ENCODE data around the gene DZIP1L.
"Not testable (repeated sequence)": the region's sequence is repeated elsewhere in the genome, so short reads cannot be mapped to it uniquely, and the experiment has no call there.

Gene DZIP1L

DNA sequence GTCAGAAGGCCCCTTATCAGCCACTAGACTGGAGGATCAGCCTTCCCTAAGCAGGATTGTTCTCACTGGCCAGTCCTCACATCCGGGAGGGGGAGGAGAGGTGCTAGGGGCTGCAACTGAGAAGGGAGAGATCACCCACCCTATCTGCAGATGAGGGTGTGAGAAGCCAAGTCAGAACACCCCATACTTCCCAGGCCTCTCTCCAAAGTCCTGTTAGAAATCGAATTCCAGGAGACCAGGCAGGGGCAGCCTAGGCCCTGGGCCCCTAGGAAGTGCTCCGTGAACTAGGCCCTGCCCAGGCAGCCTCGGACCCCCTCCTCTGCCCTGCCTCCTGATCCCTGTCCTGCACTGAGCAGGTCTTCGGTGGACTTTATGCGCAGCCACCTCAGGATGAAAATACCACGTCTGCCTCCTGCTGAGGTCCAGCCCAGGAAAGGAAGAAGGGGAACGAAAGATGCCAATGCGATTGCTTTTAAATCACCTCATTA is 933 bp downstream of the DZIP1L start:
- DNase-seq = no peak

DNA sequence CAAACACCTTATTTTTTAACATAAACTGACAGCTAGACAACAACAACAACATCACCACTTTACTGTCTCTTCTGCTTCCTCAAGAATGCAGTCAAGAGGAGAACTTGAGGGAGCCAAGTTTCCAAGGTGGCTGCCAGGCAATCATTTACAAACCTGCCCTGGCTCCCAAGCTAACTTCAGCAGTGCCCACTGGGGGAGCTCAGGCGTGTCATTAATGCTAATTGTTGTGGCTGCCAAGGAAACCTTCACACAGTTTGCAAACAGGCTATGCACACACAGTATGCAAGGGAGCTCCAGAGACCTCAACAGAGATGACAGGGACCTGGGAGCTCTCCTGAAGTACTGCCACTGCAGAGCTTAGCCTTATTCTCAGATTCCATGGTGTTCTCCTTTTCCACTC is 2.1 kb downstream of the DZIP1L start:
- DNase-seq = no peak

DNA sequence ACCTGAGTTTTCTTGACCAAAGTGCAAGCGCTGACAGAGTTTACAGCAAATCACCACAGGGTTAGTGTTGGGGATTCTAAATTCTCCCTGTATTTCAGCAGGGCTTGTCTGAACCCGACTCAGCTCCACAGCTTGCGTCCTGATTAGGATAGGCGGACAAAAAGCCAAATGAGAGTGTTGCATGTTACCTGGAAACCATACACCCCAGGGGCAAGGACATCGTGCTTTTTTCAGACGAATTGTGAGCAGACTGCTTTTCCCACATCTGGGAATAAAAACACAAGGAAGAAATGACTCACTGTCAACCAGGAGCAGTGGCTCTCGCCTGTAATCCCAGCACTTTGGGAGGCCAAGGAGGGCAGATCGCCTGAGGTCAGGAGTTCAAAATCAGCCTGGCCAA is 3.0 kb downstream of the DZIP1L start:
- no peak for DNase-seq

DNA sequence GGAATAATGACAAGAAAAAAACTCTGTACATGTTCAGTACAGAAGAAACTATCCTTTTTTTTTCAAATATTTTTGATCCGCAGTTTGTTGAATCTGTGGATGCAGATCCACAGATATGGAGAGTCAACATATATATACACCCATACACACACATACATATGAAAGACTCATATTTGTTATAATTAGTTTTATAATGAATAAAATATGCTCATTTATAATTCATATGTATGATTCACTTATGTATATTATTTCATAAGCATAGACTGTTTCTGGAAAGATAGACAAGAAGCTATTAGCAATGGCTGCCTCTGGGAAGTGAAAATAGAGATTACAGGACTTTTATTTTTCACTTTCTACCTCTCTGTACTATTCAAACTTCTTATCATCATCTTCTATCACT is 9.8 kb downstream of the DZIP1L start:
- DNase-seq = no peak

DNA sequence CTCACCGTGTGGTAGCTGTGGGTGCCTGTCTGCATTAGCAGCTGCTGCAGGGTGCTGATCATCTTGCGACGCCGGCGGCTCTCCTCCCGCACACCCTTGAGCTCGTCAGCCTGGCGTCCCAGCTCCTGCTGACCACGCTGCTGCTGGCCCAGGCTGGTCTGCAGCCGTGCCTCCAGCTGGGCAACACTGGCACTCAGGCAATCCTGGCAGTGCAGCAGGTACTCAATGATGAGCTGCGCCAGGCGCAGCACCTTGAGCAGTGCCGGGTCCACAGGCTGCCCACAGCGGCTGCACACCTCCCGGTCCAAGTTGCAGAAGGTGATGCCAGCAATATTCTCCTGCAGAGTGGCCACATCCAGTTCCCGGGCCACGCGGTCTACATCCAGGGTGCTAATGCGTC is 11.9 kb downstream of the DZIP1L start:
- DNase-seq = no peak

DNA sequence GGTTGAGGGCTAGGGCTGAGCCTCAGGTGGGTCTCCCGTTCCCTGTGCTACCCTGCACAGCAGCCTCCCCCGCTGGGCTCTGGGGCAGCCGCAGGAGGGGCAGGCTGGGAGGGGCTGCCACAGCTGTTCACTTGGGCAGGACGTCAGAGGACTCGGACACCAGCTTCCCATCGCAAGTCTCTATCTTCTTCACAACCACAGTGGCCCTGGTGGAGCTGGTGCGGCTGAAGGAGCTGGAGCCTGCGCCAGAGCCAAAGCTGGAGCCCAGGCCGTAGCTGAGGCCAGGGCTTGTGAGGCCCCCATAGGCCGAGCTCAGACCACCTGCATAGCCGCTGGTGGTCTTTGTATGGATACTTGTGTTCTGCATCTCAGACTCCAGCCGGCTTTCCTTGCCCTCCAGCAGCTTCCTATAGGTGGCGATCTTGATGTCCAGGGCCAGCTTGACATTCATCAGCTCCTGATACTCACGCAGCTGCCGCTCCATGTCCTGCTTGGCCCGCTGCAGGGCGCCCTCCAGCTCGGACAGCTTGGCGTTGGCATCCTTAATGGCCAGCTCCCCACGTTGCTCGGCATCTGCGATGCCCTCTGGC is 14.0 kb downstream of the DZIP1L start:
- peak in 1 of 2 experiments; percentile 13 for DNase-seq

DNA sequence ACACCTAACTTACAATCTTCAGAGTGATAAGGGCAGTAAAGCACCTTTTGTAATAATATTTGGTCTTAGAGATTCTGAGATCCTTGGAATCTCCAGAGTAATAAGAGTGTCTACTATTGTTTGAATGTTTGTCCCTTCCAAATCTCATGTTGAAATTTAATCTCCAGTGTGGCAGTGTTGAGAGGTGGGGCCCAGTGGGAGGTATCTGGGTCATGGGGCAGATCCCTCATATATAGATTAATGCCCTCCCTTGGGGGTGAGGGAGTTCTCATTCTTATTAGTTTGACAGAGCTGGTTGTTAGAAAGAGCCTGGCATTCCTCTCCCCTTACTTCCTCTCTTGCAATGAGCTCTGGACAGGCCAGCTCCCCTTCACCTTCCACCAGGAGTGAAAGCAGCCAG is 16.0 kb downstream of the DZIP1L start:
- no peak for DNase-seq

DNA sequence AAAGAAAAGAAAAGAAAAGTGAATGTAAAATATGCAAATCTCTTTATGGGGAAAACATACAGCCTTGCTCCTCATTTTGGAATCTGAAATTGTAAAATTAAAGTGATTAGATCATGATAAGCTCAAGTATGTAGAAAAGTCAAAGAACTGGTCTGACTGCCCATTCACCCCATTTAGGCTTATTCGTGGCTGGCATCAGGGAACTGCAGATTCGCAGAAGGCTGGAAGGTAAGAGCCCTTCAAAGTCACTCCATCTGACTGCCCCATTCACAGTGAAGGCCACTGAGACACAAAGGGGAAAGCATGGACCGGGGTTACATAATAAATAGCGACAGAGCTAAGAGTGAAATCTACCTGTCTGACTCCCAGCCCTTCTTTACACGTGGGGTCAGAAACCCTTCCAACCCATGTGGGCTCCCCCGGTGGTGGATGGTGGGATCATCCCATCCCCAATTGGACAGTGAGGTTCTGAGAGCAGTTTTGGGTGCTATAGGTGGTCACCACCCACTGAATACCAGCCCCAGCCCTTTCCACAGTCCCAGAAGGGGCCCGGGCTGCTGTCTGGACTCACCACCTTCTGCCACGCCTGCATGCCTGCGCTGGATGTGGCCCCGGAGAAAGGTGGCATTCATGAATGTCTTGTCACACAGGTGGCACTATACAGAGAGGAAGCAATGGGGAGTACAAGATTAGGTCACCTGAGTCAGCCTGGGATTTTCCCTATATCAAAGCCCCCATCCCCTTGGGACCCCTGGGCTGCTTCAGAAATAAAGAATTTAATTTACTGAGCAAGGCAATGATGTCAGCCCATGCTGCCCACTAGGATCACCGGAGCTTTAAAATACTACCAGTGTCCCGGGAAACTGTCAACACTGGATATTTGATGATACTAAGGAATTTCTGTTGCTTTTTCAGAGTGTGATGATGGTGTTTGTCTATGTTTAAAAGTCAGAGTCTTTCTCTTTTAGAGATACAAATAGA is 17.9 kb downstream of the DZIP1L start:
- DNase-seq = no peak

DNA sequence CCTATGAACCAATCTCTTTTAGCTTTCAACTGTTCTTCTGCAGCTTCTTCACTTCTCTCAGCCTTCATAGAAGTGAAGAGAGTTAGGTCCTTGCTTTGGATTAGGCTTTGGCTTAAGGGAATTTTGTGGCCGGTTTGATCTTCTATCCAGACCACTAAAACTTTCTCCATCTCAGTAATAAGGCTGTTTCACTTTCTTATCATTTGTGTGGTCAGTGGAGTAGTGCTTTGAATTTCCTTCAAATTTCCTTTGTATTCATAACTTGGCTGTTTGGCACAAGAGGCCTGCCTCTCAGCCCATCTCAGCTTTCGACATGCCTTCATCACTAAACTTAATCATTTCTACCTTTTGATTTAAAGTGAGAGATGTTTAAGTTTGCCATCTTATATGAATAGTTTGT is 21.7 kb downstream of the DZIP1L start:
- DNase-seq = no peak

DNA sequence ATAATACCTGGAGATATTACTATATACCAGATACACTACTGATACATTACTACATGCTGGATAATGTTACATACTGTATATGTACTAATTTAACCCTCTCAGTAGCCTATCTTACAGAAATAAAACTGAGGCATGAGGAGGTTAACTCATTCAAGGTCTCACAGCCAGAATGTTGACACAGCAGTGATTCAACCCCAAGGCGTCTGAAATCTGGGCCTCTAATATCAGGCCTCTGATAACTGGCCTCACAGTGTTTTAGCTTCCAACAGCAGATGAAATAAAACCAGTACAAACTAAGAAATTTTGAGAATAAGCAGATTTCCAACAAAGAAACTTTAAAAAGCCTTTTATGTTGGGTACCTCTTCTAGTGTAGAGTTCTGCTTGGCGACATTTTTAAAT is 23.4 kb downstream of the DZIP1L start:
- DNase-seq = no peak

DNA sequence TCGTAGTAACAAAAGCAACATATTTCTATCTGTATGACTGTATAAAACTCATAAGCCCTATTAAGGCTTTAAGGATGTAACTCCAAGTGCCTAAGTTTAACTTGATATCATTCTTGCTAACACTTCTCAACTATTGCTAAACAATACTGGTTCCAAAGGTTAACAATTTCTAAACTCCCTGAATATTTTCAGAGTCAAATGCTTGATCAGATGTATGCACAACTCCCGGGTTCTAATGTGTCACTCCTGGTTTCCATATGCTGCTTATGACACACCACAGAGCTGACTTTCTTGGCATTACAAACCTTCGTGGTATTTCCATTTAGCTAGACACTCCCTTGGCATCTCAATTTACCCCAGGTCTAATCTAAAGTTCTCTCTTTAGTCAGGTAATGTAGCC is 26.3 kb downstream of the DZIP1L start:
- DNase-seq = no peak

DNA sequence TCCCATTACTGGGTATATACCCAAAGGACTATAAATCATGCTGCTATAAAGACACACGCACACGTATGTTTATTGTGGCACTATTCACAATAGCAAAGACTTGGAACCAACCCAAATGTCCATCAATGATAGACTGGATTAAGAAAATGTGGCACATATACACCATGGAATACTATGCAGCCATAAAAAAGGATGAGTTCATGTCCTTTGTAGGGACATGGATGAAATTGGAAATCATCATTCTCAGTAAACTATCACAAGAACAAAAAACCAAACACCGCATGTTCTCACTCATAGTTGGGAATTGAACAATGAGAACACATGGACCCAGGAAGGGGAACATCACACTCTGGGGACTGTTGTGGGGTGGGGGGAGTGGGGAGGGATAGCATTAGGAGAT is 29.7 kb downstream of the DZIP1L start:
- DNase-seq = not testable (repeated sequence)

DNA sequence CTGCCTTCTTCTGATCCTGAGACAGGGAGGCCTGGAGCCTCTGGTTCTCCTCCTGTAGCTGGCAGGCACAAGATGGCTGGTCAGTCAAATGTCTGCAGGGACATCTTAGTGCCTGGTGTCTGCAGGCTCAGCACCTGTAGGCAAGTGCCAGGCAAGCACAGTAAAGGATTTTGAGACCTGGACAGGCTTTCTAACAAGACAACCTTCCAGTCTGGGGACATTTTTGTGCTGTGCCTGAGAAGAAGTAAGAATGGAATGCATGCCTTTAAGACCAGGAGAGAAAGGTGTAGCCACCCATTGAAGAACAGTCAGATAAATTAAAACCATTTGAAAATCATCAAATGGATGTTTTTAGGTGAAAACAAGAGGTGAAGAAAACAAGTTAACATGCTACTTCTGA is 31.2 kb downstream of the DZIP1L start:
- DNase-seq = no peak

DNA sequence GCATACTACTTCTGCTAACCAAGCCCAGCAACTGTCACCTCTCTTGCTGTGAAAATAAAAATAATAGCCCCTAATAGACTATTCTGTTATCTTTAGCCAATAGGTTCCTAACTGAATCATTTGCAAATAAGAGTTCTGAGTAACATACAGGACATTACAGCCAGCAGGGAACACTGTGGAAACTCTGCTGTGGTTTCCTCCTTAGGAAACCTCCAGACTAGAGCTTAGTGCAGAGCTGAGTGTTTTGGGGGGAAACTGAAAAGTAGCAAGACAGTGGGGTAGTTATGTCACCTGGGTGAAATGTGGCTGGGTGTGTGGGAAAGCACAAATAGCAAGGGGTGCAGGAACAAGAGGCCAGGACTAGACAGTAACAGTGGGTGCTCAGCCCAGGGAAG is 32.4 kb downstream of the DZIP1L start:
- DNase-seq = no peak

DNA sequence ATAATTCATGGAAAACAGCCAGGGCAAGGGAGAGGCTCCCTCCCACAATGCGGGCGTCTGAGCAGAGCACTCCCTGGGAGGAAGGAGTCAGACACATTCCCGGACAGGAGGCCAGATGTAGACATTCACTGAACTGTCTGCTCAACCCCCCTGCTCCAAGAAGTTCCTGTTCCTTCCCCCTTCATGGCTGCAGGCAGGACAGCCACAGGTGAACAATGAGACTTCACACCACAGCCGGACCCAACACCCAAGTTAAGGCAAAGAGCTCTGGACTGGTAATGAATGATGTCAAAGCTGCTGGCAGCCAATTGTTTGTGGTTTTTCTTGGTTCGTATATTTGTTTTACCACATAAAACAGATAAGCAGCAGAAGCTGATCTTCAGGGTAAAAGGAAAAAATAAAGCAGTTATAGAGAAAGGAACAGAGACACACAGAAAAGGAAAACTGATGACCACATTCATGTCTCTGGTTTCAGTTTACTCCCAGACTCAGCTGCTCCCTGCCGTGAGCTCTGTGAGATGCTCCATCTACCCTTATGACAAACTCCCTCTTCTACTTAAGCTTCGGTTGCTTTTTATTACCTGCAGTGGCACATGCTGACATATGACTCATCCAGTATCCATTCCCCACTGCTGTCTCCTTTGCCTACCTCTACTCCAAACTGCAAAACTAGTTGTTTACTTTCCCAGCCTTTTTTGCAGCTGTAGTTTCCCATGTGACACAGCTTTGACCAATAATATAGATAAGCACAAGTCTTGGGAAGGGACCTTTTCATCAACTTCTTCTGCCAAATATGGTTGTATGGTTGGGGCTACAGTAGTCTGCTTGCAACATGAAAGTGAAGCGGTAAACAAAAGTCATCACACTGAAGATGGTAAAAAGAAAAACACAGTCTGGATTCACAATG is 33.1 kb downstream of the DZIP1L start:
- no peak for DNase-seq

DNA sequence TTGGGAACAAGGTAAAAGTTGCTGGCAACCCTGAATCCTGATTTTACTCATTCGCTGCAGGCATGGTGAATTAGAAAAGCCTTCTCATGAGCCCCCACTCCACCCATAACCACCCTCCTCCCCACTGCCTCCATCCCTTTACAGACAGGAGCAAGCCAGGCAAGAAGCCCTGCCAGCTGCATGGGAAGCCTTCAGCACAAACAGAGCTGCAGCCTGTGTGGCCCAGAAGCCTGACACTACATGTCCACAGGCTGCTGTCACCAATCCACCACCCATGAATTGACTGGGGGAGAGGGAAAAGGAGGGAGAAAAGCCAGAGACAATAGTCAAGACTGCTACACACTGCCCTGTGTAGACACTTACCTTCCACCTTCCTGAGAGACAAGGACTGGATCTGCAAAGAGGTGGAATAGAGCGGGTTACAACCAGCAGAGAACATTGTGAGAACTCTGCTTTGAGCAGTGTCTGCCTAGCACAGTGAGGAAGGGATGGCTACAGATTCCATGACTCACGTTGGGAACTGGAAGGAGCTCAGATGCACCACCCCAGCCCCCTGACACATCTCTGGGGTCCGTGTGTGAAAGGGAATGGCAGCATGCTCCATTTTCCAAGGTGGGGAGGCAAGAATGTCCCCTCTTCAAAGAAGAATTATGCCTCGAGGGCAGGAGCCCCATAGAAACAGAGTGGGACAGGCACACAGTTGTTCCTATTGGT is 33.9 kb downstream of the DZIP1L start:
- DNase-seq = no peak

DNA sequence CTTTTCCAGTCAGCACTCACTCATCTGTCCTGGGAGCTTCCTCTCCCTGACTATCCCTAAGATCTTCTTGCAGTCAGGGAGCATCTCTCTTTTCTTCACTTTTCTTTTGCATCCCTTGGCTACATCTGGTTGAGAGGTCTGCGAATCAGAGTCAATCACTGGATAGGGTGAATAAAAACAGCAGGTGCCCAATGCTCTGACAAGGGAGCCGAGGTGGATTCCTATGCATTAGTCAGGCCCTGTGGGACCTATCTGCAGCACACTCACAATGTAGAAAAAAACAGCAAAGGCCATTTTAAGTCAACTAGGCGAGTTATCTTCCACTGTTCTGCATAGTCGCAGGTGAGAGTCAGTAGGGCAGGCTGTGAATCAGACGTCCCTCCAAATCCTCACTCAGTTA is 35.5 kb downstream of the DZIP1L start:
- no peak for DNase-seq

DNA sequence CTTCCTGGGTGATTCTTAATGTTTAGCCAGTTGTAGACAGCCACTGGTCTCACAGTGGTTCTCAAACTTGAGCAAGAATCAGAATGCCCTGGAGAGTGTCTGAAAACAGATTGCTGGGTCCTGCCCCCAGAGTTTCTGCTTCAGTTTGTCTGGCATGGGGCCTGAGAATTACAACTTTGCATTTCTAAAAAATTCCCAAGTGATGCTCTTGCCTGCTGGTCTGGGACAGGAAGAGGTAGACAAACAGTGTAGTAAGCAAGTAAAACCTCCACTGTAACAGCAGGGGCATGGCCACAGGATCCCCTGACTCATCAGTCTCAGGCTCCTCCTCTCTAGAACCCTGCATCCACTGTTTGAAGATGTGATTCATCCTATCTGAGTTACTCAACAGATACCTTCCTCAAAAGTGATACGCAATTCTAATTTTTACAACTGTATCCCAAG is 36.5 kb downstream of the DZIP1L start:
- no peak for DNase-seq

DNA sequence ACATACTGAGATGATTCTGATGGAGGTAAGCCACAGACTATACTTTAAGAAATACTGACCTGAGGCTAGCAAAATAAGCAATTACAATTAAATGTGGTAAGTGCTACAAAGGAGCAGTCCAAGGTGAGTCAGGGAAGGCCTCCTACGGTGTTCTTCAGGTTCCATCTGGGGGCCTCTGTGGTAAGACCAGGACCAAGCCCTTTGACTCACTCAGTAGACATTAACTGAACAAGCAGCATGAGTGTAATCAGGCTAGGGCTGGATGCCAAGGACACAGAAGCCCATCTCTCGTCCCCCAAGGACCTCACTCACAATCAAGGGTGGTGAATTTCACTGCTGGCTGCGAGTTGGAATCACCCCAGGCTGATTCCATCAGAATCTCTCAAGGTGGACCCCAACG is 37.3 kb downstream of the DZIP1L start:
- DNase-seq = no peak

DNA sequence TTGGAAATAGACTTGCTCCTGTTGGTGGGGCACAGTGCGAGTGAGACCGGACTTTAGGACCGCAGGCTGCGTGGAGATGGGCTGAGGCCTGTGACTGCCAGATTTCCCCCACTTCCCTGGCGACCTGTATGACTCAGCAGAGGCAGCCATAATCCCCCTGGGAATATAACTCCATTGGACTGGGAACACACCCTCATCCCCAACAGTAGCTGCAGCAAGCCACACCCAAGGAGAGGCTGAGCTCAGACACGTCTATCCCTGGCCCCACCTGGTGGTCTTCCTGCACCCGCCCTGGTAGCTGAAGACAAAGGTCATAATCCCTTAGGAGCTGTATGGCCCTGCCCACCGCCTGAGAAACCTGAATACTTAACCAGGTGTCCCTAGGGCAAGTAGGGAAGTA is 42.6 kb downstream of the DZIP1L start:
- DNase-seq = no peak

DNA sequence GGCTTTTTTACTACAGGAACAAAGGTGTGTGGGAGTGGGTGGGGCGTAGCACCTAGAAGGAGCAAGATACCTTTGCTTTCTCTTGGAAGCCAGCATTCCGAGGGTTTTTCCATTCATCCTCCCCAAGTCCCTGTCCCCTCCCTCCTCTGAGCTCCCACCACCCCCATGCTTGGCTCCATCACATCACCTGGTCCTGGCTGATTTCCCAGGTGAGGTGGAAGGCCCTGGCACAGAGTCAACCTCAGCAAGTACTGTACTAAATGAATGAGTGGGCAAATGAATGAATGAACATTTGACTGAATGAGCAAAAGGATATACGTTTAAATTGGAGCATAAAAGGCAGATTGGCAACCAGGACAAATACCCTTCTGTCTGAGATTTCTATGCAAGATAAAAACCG is 45.4 kb downstream of the DZIP1L start:
- no peak for DNase-seq

DNA sequence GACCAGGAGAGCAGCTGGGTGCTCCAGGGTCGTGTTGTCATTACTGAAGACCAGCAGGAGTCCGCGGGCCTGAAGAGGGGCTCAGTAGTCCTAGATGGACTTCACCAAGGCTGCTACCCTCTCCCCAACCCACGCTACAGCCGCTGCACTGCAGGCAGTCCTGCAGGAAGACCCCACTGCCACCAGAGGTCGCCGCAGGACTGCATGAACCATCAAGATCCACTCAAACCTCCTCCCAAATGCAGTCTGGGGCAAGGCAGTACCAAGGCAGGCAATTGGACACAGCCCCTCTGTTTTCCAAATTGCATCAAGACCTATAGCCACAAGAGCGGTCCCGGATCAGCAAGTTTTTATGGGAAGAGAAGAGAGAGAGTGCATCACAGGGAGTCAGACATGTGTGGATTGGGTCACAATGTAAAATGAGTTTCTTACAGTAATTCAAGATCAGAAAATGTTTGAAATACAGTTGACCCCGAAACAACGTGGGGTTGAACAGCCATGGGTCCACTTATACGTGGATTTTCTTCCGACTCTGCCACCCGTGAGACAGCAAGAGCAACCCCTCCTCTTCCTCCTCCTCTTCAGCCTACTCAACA is 46.7 kb downstream of the DZIP1L start:
- peak; percentile 78 to 81 for DNase-seq
